ENCODE data around the gene FBXO3.
"Not testable (repeated sequence)": the region's sequence is repeated elsewhere in the genome, so short reads cannot be mapped to it uniquely, and the experiment has no call there.

The FBXO3 gene

DNA sequence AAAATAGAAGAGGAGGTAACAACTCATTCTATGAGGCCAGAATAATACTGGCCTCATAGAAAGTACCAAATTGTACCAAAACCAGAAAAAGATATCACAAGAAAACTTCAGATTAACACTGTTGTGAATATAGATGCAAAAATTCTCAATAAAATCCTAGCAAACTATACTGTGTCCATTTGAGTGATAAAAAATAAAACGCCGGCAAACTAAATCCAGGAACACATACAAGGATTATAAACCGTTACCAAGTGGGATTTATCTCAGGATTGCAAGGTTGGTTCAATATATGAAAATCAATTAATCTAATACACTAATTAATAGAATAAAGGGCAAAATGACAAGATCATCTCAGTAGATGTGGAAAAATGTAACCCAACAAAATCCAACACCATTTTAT lies 23.6 kb upstream of the FBXO3 start:
- DNase-seq (ENCODE audit: low read depth): no peak
- H3K4me3 ChIP-seq (ENCODE audit: low read depth, low read length): no peak overlapping the region
- TF ChIP-seq, protein P1, sequence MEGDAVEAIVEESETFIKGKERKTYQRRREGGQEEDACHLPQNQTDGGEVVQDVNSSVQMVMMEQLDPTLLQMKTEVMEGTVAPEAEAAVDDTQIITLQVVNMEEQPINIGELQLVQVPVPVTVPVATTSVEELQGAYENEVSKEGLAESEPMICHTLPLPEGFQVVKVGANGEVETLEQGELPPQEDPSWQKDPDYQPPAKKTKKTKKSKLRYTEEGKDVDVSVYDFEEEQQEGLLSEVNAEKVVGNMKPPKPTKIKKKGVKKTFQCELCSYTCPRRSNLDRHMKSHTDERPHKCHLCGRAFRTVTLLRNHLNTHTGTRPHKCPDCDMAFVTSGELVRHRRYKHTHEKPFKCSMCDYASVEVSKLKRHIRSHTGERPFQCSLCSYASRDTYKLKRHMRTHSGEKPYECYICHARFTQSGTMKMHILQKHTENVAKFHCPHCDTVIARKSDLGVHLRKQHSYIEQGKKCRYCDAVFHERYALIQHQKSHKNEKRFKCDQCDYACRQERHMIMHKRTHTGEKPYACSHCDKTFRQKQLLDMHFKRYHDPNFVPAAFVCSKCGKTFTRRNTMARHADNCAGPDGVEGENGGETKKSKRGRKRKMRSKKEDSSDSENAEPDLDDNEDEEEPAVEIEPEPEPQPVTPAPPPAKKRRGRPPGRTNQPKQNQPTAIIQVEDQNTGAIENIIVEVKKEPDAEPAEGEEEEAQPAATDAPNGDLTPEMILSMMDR (conservative IDR thresholded peaks at IDR 0.05; ENCODE audit: low read depth, low read length): no peak

DNA sequence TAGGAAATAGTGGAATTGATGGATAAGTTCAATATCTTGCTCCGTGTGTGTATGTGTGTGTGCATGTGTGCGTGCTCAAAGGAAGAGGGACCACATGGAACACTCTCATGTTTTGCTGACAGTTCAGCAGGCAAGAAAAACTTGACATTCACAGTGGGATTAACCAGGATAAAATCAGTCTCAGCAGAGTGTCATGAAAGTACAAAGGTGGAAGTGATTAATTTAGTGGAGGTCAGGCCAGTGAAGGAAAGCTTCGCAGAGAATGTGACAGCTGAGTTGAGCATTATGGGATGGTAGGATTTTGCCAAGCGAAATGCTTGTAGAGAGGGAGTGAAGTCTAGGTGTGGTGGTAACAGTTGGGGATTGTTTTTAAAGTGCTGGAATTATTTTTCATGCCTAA lies 15.7 kb upstream of the FBXO3 start:
- no peak overlapping the region for H3K4me3 ChIP-seq (ENCODE audit: low read depth, low read length)
- TF ChIP-seq, protein P1 (conservative IDR thresholded peaks at IDR 0.05; ENCODE audit: low read depth, low read length): no peak
- no peak for DNase-seq (ENCODE audit: low read depth)

DNA sequence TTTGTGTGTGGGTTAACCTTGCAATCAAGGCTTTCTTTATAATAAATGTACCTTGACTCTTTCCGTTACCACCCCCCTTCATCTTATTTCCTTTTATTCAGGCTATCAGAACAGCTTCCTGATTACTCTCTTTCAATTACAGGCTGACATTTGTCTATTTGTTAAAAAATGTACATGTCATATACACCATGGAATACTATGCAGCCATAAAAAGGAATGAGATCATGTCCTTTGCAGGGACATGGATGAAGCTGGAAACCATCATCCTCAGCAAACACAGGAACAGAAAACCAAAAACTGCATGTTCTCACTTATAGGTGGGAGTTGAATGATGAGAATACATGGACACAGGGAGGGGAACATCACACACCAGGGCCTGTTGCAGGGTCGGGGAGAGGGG lies 13.8 kb upstream of the FBXO3 start:
- H3K4me3 ChIP-seq (ENCODE audit: low read depth, low read length); DNase-seq (ENCODE audit: low read depth): not testable (repeated sequence)

DNA sequence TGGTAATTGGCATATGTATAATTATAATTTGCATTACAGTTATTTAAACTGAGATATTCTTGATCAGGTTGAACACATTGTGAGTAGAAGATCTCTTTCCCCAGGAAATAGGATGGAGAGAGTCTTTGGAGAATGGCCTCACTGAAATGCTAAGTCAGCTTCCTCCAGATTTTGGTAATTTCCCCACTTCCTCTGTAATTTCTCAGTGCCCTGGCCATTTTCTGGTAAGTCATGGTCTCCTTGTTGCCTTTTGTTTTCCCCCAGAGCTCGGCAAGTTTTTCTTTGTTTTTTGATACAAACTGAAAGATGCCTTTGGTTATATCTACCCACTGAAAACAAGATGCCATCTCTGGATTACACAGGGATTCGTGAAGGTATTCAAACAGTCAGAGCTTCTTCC lies 12.8 kb upstream of the FBXO3 start:
- TF ChIP-seq, protein P1 (conservative IDR thresholded peaks at IDR 0.05; ENCODE audit: low read depth, low read length): no peak
- H3K4me3 ChIP-seq (ENCODE audit: low read depth, low read length): no peak overlapping the region
- no peak for DNase-seq (ENCODE audit: low read depth)

DNA sequence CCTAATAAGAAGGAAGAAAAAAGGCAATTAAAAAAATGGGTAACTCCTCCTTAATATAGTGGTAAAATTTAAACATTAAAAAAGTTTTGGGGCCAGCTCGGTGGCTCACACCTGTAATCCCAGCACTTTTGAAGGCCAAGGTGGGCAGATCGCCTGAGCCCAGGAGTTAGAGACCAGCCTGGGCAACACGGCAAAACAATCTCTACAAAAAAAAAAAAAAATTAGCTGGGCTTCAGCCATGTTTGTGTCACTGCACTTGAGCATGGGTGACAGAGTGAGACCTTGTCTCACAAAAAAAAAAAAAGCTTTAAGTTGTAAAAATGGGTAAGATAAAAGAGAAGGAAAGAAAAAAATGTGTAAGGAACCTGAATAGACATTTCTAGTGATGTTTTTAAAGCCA lies 11.3 kb upstream of the FBXO3 start:
- TF ChIP-seq, protein P1 (conservative IDR thresholded peaks at IDR 0.05; ENCODE audit: low read depth, low read length): no peak
- DNase-seq (ENCODE audit: low read depth): no peak
- no peak overlapping the region for H3K4me3 ChIP-seq (ENCODE audit: low read depth, low read length)

DNA sequence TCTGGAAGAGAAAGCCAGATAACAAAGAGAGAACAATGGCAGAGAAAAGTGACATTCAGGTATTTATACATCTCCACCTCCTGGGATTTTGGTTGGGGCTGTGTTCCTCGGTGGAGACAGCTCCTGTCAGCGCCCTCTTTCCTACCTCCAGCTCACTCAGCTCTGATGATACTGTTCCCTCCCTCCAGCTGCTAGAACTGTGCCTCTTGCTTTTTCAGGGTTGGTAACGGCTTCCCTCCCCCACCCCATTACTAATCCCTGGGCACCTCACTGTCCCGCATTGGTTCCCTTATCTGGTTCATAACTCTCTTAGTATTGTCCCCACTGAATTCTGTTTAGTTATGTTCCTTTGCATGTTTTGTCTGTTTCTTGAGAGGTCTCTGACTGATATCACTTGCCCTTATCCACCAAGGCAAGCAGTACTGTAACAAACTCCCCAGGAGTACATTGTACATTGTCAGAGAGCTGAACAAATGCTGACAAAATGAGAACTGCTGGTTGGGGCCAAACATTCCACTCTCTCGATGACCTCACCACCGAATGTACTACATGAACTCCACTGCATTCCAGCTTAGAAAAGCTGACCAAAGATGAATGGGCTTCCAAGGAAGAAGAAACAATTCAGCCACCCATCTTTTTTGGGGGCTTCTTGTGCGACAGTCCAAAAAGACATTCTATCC lies 5.7 kb upstream of the FBXO3 start:
- TF ChIP-seq, protein P1 (conservative IDR thresholded peaks at IDR 0.05; ENCODE audit: low read depth, low read length): no peak
- DNase-seq (ENCODE audit: low read depth): peak; percentile 92
- no peak overlapping the region for H3K4me3 ChIP-seq (ENCODE audit: low read depth, low read length)

DNA sequence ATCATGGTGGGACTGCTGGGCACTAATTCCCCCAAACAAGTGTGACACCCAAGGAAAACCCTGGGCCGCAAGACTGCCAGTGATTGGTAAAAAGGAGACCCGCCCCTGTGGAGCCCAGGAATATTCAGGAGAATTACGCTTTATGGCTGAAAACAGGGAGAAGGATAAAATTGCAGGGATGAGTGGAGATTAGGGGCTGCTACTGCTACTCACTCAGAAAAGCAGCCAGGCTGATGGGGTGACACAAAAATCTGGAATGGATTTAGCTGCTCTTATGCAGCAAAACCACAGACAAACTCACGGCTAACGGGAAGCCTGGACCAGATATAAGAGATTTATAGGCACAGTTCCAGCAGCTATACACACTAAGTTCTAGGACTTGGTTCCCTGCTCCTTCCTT lies 4.4 kb upstream of the FBXO3 start:
- DNase-seq (ENCODE audit: low read depth): peak; percentile 82
- H3K4me3 ChIP-seq (ENCODE audit: low read depth, low read length): no peak overlapping the region
- TF ChIP-seq, protein P1 (conservative IDR thresholded peaks at IDR 0.05; ENCODE audit: low read depth, low read length): no peak
